GM19395 (cell line): ENCODE data around the gene ANTKMT.

Source experiments
- ATAC-seq: cut with Tn5 transposase; IDR thresholded peaks from one replicate; pipeline ENCODE4 v1.9.1; 2021; ENCODE audit warnings: mild to moderate bottlenecking, moderate library complexity; ENCODE audit not compliant: unreplicated experiment

Gene ANTKMT

GRCh38 chr16:726188-726437 is 5.2 kb downstream of the ANTKMT start:
- ATAC-seq = no peak

DNA sequence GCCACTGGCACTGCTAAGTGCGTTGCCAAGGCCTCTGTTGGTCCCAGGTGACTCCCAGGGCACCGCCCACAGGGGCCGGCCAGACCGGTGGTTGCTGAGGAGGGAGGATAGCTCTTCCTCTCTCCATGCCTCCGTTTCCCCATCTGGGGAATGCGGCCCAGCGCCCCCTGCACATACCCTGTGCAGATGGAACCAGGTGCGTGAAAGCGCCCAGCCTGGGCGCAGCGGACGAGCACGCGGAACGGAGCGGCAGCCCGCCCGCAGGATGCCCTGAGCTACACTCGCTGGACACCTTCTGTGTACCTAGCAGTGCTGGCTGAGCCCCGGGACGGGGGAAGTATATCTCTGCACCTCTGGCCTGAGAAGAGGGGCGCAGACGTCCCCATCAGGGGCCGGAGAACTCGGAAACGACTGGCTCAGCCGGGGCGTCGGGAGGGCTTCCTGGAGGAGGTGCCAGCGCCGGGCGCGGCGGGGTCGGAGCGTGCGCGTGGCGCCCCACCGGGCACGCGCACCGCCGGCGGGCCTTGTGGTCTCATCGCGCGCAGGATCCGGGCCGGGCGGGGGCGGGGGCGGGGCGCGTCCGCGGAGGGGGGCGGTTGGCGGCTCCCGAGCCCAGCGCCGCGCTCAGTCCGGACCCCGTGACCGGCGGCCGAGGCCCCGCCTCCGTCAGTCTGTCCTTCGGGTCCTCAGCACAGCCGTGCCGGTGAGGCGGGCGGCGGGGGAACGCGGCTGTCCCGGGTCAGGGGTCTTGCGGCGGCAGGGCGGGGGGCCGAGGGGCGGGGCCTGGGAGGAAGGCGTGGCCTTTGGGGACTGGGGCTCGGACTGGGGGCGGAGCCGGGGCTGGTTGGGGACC is 5.7 kb downstream of the ANTKMT start, which contains the start of the genes CCDC78 and HAGHL:
TSS of gene CCDC78 (minus strand) at position 6 of the 853 bp plus-strand sequence. CDS start 76 bp downstream, outside the sequence.
TSS of gene HAGHL (plus strand) at position 669 of the 853 bp plus-strand sequence. CDS start 404 bp downstream, outside the sequence.
- ATAC-seq = no peak

GRCh38 chr16:727291-727977 is 6.5 kb downstream of the ANTKMT start:
- ATAC-seq = no peak

GRCh38 chr16:728131-728889 is 7.4 kb downstream of the ANTKMT start:
- no peak for ATAC-seq

GRCh38 chr16:728890-729744 is 8.2 kb downstream of the ANTKMT start:
- no peak for ATAC-seq

GRCh38 chr16:729768-730665 is 9.1 kb downstream of the ANTKMT start:
- no peak for ATAC-seq

DNA sequence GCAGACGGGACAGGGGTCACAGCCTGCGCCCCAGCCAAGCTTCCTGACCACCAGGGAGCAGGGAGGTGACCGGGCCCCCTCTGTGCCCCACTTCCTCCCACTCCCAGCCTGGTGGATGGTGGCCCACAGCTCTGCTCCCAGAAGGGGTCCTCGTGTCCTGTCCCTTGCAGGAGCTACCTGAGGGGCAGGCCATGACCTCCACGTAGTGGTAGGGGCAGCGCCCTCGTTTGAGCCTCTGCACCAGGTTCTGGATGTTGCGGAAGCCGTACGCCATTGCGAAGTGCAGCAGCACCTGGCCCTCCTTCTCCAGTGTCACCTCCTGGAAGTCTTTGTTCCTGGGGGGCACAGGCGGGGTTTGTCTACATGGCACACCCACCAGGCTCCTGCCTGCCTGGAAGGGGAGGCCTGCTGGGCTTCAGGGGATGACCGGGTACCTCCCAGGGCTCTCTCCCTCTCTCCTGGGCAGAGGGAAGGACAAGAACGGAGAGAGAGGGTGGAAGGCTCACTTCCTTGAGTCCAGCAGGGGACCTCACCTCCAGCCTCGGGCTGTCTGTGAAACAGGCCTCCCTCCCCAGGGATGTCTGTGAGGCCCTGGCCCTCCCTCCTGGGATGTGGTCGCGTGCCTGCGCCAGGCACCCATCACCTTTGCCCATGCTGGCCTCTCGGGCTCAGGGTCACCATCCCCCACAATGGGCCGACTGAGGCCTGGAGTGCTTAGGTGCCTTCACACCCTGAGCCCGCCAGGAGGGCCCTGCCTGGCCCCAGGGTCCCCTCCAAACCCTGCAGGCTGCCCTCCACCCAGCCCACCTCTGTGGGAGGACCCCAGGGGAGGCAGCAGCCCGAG is 9.9 kb downstream of the ANTKMT start:
- ATAC-seq = no peak

GRCh38 chr16:732332-732731 is 11.4 kb downstream of the ANTKMT start:
- ATAC-seq = no peak

GRCh38 chr16:732936-733335 is 12.0 kb downstream of the ANTKMT start:
- ATAC-seq = no peak

DNA sequence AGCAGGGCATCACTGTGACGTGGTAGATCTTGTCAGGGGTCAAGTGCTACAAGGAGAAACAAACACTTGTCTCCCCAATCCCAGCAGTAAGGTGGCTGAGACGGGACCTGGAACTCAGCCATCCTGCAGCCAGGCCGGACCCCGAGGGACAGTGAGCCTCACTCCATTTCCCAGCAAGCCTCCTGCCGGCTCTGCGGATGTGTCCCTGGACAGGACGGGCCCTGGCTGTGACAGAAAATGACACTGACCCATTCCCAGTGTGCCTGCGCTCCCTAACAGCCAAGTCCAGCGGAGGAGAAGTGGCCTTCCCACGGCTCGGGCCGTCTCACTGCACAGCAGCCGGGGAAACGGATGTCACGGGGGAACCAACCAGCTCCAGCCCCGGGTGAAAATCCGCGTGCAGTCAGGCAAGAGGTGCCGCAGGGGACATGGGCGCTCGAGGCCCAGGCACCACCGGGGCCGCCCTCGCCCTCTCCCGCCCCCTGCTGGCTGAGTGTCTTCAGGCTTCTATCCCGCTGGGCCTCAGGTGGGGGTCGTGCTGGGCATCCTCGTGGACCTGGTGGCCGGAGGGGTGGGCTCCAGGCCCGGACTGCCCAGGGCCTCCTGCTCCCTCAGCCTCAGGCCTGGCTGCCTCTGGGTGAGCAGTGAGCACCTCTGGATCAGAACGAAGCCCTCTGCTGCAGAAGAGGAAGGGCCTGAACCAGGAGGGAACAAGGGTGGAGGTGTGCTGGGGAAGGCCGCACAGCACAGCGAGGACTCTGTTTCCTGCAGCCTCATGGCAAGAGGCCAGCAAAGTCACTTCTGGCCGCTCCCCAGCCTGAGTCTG is 12.6 kb downstream of the ANTKMT start:
- ATAC-seq = no peak

DNA sequence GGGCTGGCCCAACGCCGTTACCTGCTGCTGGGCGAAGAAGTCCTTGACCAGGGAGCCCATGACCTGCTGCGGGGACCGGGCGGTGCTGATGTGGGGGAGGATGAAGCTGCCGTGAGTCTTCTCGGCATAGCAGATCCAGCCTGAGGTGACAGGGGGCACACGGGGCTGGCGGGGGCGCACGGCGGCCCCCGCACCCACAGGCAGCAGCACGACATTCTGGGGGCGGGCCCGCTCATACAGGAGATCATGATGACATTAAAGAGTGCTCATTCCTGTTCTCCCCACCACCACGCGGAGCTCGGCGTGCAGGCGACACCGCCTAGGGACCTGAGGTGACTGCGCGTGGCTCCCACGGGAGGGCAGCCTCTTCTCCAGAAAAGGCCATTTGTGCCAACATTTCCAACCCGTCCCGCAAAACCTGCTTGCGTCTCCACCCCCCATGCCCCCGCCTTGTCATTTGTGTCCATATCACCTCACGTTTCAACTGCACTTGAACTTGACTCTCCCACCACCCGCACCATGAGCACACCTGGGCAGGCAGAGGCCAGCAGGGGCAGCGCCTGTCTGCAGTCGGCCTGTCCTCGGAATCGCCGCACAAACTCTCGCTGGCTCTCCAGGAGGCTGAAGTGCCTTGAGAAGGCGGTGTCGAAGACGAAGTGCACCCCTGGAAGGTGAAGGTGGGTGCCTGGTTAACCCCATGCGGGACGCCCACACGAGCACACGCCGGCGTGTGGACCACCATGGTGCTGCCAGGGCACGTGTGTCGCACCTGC is 13.4 kb downstream of the ANTKMT start:
- ATAC-seq = no peak

DNA sequence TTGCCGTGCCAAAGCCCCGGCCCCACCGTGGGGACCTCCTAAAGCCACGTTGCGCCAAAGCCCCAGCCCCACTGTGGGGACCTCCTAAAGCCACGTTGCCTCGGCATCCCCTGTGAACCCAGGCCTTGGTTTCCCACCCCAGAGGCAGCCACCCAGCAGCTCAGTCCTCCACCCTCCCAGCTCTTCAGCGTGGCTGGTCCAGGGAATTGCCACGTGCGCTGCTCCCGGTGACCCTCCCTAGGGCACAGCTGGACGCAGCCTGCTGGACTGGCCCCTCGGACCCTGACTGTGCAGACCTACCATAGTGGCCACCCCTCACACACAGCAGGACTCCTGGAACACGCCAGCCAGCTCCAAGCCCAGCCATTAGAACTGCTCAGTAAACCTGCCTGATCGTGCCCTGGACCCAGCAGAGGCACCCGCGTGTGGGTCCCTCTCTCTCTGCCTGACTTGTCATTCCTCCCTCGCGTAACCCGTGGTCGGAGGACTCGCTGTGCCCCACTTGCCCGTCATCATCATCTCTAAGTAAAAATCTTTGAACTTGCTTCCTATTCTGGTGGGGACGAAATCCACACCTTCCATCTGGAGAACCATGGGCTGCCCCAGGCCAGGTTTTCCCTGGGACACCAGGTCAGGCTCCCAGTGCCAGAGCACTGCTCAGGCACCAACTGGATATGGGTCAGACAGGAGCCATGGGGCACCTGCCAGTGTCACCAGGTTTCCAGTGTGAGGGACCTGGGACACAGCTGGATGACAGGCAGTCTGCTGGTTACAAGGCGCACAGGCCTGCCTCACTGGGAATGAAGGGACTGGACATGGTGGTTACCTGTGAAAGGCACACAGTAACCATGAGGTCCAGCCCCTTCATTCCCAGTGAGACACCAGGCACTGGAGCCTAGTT is 14.3 kb downstream of the ANTKMT start:
- no peak for ATAC-seq

GRCh38 chr16:735982-736453 is 15.1 kb downstream of the ANTKMT start:
- ATAC-seq = no peak

DNA sequence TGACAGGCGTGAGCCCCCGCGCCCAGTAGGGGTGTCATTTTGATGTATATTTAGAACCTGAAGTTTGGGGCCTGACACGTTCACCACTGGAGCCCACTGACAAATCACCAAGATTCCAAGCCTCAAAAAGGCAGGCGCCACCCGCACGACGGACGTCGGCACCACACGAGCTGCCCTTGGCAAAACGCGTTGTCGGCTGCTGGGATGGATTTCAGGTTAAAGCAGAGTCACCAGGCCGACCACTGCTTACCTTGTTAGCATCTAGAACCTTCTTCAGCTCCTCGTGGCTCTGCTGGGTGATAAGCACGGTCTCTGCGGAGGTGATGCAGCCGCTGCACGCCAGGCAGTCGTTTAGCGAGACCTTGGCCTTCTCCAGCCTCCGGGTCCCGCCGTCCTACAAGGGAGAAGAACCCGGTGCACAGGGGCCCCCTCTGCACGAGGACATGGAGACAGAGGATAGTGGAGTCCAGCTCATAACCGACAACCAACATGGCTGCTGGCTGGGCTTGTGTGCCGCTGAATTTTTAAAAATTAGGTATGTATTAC is 16.1 kb downstream of the ANTKMT start:
- ATAC-seq = no peak

DNA sequence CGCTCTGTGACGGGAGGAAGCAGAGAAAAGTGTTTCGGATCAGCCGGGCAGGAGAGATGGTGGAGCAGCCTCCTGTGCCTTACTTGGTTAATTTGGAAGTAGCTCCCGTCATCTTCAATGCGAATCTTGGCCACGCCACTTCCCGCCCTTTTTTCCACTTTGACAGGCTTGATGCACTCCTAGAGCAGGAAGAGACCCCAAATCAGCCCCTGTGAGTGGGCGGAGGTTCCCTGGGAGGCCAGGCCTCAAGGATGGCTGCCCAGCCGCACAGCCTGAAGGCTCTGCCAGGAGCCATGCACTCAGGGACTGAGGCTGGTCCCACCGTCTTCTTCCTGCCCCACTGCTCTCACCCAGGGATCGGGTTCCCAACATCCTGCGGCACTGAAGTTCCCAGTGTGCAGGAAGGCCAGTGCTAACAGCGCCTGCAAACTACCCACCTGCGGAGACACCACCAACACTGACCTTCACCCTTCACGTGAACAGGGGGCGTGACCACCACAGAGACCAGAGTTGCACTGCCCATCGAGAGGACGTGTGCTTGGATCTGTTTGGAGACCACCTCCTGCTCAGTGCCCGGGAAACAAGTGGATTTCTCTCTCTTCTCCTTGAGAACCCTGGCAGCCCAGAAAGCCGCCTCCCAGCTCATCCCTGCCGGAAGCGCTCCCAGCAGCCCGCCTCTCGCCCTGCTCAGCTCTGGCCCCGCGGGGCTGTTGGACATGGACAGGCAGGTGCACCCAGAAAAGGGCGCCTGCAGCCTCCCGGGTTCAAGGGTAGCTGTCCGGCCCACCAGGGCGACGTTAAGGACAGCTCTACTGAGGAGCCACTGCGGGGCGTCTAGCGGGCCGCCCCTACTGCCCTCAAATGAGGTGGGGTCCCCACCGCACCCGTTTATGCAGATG is 18.9 kb downstream of the ANTKMT start:
- ATAC-seq = no peak
